ENCODE data around the gene SERINC2. TPM values are rescaled to one million over a fixed set of nuclear protein-coding genes. Genes with fewer than 3 reads are reported as not detected.

Gene SERINC2
- total and polyA plus RNA-seq, 9 of the 15 experiments (the other 6 are each of a cell fraction or from before 2014, with no cell fraction given) = 0.07 to 1.2 (median 0.70) TPM; not detected in 2

- in situ Hi-C loops (cut with MboI) = no loop called here
- no TSS peak for BruUV-seq (replicated peaks)
- Histone ChIP-seq H3K4me2 (ENCODE audit: insufficient read depth, low read length) (no peak overlapping the region), H3K4me1 (replicated peaks in 1 of 2; ENCODE audit: control insufficient read depth in 2 of 2, insufficient read depth in 2 of 2, low read length in 2 of 2) (peaks cover 0 to 13% of the 10 kb centered on the region in 2 experiments; a peak in 2 of 5 replicates), H3K4me3 (no peak overlapping the region), H3K9me1 (ENCODE audit: control insufficient read depth, insufficient read depth, low read length) (peaks cover 3% of the 10 kb centered on the region), H3K9ac (ENCODE audit: insufficient read depth in 1 of 2, low read depth in 2 of 2, low read length in 2 of 2) (peak overlapping the region in 1 of 2 experiments; percentile 54; a peak in 2 of 4 replicates), H3K79me2 (ENCODE audit: control insufficient read depth, insufficient read depth, low read length) (no peaks in the 10 kb centered on the region), H4K20me1 (replicated peaks; ENCODE audit: control insufficient read depth, insufficient read depth, low read length) (peaks cover 13% of the 10 kb centered on the region; the same call in 1 of the 2 replicates), H3K27ac (ENCODE audit: extremely low read depth, low read depth, low read length) (no peak overlapping the region), H3K36me3 (ENCODE audit: control insufficient read depth, insufficient read depth, low read length) (no peaks in the 10 kb centered on the region), H3K27me3 (ENCODE audit: control insufficient read depth in 2 of 2, insufficient read depth in 2 of 2, low read length in 2 of 2) (peaks cover 16 to 55% of the 10 kb centered on the region in 2 experiments; a peak in 4 of 5 replicates), H3K9me3 (replicated peaks; ENCODE audit: control insufficient read depth, insufficient read depth, low read depth, low read length) (no peaks in the 10 kb centered on the region), H2AFZ (ENCODE audit: low read depth, low read length) (no peak overlapping the region)
- no peak for DNase-seq (ENCODE audit: extremely low read depth in 1 of 4, low spot score in 3 of 4)
- no peak for ATAC-seq
- WGBS (ENCODE audit: insufficient coverage, low coverage, missing lambda C conversion rate) = 7% methylated on average over 9 of the region's 9 CpGs
- FAIRE-seq = no peak
- peak; percentile 67; the same call in 1 of the 2 replicates for TF ChIP-seq MCM3 (IDR thresholded peaks at IDR 0.05)
- no peak for TF ChIP-seq SFPQ (IDR thresholded peaks at IDR 0.05; ENCODE audit: low read depth, low read length)
- no peak for TF ChIP-seq NR0B1 (IDR thresholded peaks at IDR 0.05; ENCODE audit: partially characterized antibody)
- TF ChIP-seq RBM22 (IDR thresholded peaks at IDR 0.05; ENCODE audit: low read depth, low read length, poor library complexity, severe bottlenecking) = no peak
- 0 out of 2 replicates have a peak, but pooled peaks have one; percentile 37 for TF ChIP-seq ZBTB26 (CRISPR knock-in tag; IDR thresholded peaks at IDR 0.05)
- CTCF ChIA-PET (ENCODE audit: low intra/inter-chr PET ratio) = no interaction called here
- intact Hi-C loops (cut with micrococcal nuclease) = no loop called here
- POLR2A ChIA-PET = no interaction called here
Measured at GRCh38 chr1:31436596-31437432, 23.8 kb downstream of the SERINC2 start.

All from K562 (cell line).